ENCODE measurements around the gene FOXD3. TPM values are rescaled to one million over a fixed set of nuclear protein-coding genes. Genes with fewer than 3 reads are reported as not detected.

The FOXD3 gene
- total and polyA plus RNA-seq, 2 experiments from 2014 or later: 13.8 to 49.0 TPM

- H2AFZ ChIP-seq: peak overlapping the region; percentile 60
- peak overlapping the region; percentile 82 for H3K4me2 ChIP-seq
- Mint-ChIP-seq H3K9me3 (peaks cover under 1% of the 10 kb centered on the region; the same call in 1 of the 3 replicates), H3K4me3 (peak overlapping the region; percentile 73), H3K27me3 (ENCODE audit: insufficient read depth, low read depth, poor library complexity) (peaks cover 57% of the 10 kb centered on the region), H3K4me1 (peaks cover 53% of the 10 kb centered on the region), H3K36me3 (ENCODE audit: low read depth) (peaks cover 11% of the 10 kb centered on the region), H3K27ac (no peak overlapping the region)
- peak; percentile 4 for ATAC-seq
- H3K27ac ChIP-seq (ENCODE audit: low read depth): no peak overlapping the region
- H4K20me1 ChIP-seq (replicated peaks; ENCODE audit: insufficient read depth): no peaks in the 10 kb centered on the region
- no peaks in the 10 kb centered on the region for H3K9me2 ChIP-seq (ENCODE audit: insufficient read depth)
- H3K4me1 ChIP-seq (ENCODE audit: insufficient read depth): peaks cover 58% of the 10 kb centered on the region
- H3K79me2 ChIP-seq (replicated peaks; ENCODE audit: insufficient read depth): peaks cover 4% of the 10 kb centered on the region
- DNase-seq (ENCODE audit: low spot score): peak; percentile 40
- TF ChIP-seq EZH2 (IDR thresholded peaks at IDR 0.05; ENCODE audit: low read depth, unreplicated experiment): peak; percentile 9
- TF ChIP-seq ZNF331 (CRISPR knock-in tag; IDR thresholded peaks at IDR 0.05; ENCODE audit: low read depth): no peak
- H3K27me3 ChIP-seq (ENCODE audit: insufficient read depth): peaks cover 89% of the 10 kb centered on the region
- peak overlapping the region; percentile 54 for H3K4me3 ChIP-seq
- no peaks in the 10 kb centered on the region for H3K36me3 ChIP-seq (ENCODE audit: insufficient read depth)
- peaks cover 7% of the 10 kb centered on the region; the same call in 1 of the 2 replicates for H3F3A ChIP-seq (replicated peaks; ENCODE audit: low read depth)
Observed at GRCh38 chr1:63329621-63330330, 7.4 kb downstream of the FOXD3 start.

GRCh38 chr1:63330331-63330916, 8.1 kb downstream of the FOXD3 start:
- Mint-ChIP-seq H3K36me3 (ENCODE audit: low read depth) (peaks cover 5% of the 10 kb centered on the region; the same call in 1 of the 3 replicates), H3K4me3 (peak overlapping the region; percentile 73), H3K9me3 (no peaks in the 10 kb centered on the region; the same call in 2 of the 3 replicates), H3K27ac (no peak overlapping the region), H3K4me1 (peaks cover 53% of the 10 kb centered on the region), H3K27me3 (ENCODE audit: insufficient read depth, low read depth, poor library complexity) (peaks cover 52% of the 10 kb centered on the region)
- no peaks in the 10 kb centered on the region for H4K20me1 ChIP-seq (replicated peaks; ENCODE audit: insufficient read depth)
- ATAC-seq (peak; percentile 44), DNase-seq (ENCODE audit: low spot score) (peak; percentile 79)
- no peak for TF ChIP-seq STAT1 (IDR thresholded peaks at IDR 0.05; ENCODE audit: unreplicated experiment)
- peak; percentile 90 for TF ChIP-seq NANOG (IDR thresholded peaks at IDR 0.05; ENCODE audit: borderline replicate concordance)
- no peak for TF ChIP-seq EZH2phosphoT487 (IDR thresholded peaks at IDR 0.05; ENCODE audit: unreplicated experiment)
- TF ChIP-seq CREB1 (CRISPR knock-in tag; IDR thresholded peaks at IDR 0.05; ENCODE audit: low read depth): no peak
- TF ChIP-seq ETS1 (IDR thresholded peaks at IDR 0.05): no peak
- H3K36me3 ChIP-seq (ENCODE audit: insufficient read depth): no peaks in the 10 kb centered on the region
- H3K4me3 ChIP-seq: peak overlapping the region; percentile 54
- peak overlapping the region; percentile 82 for H3K4me2 ChIP-seq
- peak overlapping the region; percentile 60 for H2AFZ ChIP-seq
- H3K27ac ChIP-seq (ENCODE audit: low read depth): no peak overlapping the region
- peaks cover 82% of the 10 kb centered on the region for H3K27me3 ChIP-seq (ENCODE audit: insufficient read depth)
- no peaks in the 10 kb centered on the region for H3K79me2 ChIP-seq (replicated peaks; ENCODE audit: insufficient read depth)
- H3K9me2 ChIP-seq (ENCODE audit: insufficient read depth): no peaks in the 10 kb centered on the region
- H3F3A ChIP-seq (replicated peaks; ENCODE audit: low read depth): peaks cover 7% of the 10 kb centered on the region; the same call in 1 of the 2 replicates
- H3K4me1 ChIP-seq (ENCODE audit: insufficient read depth): peaks cover 51% of the 10 kb centered on the region

GRCh38 chr1:63342402-63342801, 20.0 kb downstream of the FOXD3 start:
- Mint-ChIP-seq H3K36me3 (ENCODE audit: low read depth) (no peaks in the 10 kb centered on the region), H3K4me3 (no peak overlapping the region), H3K27ac (no peak overlapping the region), H3K4me1 (peaks cover 13% of the 10 kb centered on the region), H3K9me3 (no peaks in the 10 kb centered on the region), H3K27me3 (ENCODE audit: insufficient read depth, low read depth, poor library complexity) (peaks cover 4% of the 10 kb centered on the region)
- DNase-seq (ENCODE audit: low spot score) (no peak), ATAC-seq (no peak)
- Histone ChIP-seq H3K27me3 (ENCODE audit: insufficient read depth) (no peaks in the 10 kb centered on the region), H4K20me1 (replicated peaks; ENCODE audit: insufficient read depth) (no peaks in the 10 kb centered on the region), H3K9me2 (ENCODE audit: insufficient read depth) (peaks cover 8% of the 10 kb centered on the region; the same call in 1 of the 2 replicates), H3K79me2 (replicated peaks; ENCODE audit: insufficient read depth) (no peaks in the 10 kb centered on the region), H3F3A (replicated peaks; ENCODE audit: low read depth) (no peaks in the 10 kb centered on the region), H3K36me3 (ENCODE audit: insufficient read depth) (no peaks in the 10 kb centered on the region), H3K4me1 (ENCODE audit: insufficient read depth) (peaks cover 9% of the 10 kb centered on the region; the same call in 1 of the 2 replicates), H3K27ac (ENCODE audit: low read depth) (no peak overlapping the region), H3K4me3 (no peak overlapping the region), H3K4me2 (no peak overlapping the region), H2AFZ (no peak overlapping the region)
- TF ChIP-seq POLR2AphosphoS5 (IDR thresholded peaks at IDR 0.05; ENCODE audit: low read depth): no peak
- TF ChIP-seq STAT1 (IDR thresholded peaks at IDR 0.05; ENCODE audit: unreplicated experiment): no peak
- no peak for TF ChIP-seq EZH2phosphoT487 (IDR thresholded peaks at IDR 0.05; ENCODE audit: unreplicated experiment)
- TF ChIP-seq CREB1 (CRISPR knock-in tag; IDR thresholded peaks at IDR 0.05; ENCODE audit: low read depth): no peak
